H9 (cell line): Measurements from ENCODE around the gene C9orf43. TPM values are rescaled to one million over a fixed set of nuclear protein-coding genes. Genes with fewer than 3 reads are reported as not detected.
"Not testable (repeated sequence)": the region's sequence is repeated elsewhere in the genome, so short reads cannot be mapped to it uniquely, and the experiment has no call there.

Experiments used
- DNase-seq: peaks from one replicate; pipeline ENCODE4 v3.0.0-alpha.2; 2017
- H2AFZ ChIP-seq: one replicate; pipeline ENCODE4 v1.6.1; 2013; ENCODE audit warnings: mild to moderate bottlenecking, low read length, control low read depth, moderate library complexity
- H2AK5ac ChIP-seq: 2 replicates; pipeline ENCODE4 v1.6.1; 2013; ENCODE audit warnings: low read length, control low read depth, mixed read lengths; ENCODE audit not compliant: insufficient read length
- H2BK120ac ChIP-seq: one replicate; pipeline ENCODE4 v1.6.1; 2013; ENCODE audit warnings: low read depth, mild to moderate bottlenecking, low read length, control low read depth, inconsistent platforms; ENCODE audit not compliant: poor library complexity, severe bottlenecking
- H2BK12ac ChIP-seq: 2 replicates; pipeline ENCODE4 v1.6.1; 2013; ENCODE audit warnings: low read length, control low read depth, mixed read lengths, low read depth; ENCODE audit not compliant: insufficient read length
- H2BK15ac ChIP-seq: 2 replicates; pipeline ENCODE4 v1.6.1; 2013; ENCODE audit warnings: low read depth, low read length, control low read depth
- H2BK20ac ChIP-seq: one replicate; pipeline ENCODE4 v1.6.1; 2013; ENCODE audit warnings: low read depth, mild to moderate bottlenecking, low read length, control low read depth, inconsistent platforms; ENCODE audit not compliant: poor library complexity, severe bottlenecking
- H2BK5ac ChIP-seq: 2 replicates; pipeline ENCODE4 v1.6.1; 2013; ENCODE audit warnings: low read length, control low read depth, mixed read lengths; ENCODE audit not compliant: insufficient read length
- H3K14ac ChIP-seq: 2 replicates; pipeline ENCODE4 v1.6.1; 2013; ENCODE audit warnings: low read length, control low read depth; ENCODE audit not compliant: insufficient read depth
- H3K18ac ChIP-seq: 2 replicates; pipeline ENCODE4 v1.6.1; 2013; ENCODE audit warnings: low read depth, mild to moderate bottlenecking, mixed read lengths, low read length, control low read depth; ENCODE audit not compliant: insufficient read length
- H3K23ac ChIP-seq: 2 replicates; pipeline ENCODE4 v1.6.1; 2013; ENCODE audit warnings: low read length, control low read depth, mixed read lengths, low read depth; ENCODE audit not compliant: insufficient read length
- H3K23me2 ChIP-seq: 2 replicates; pipeline ENCODE4 v1.6.1; 2013; ENCODE audit warnings: low read depth, mild to moderate bottlenecking, mixed read lengths, low read length, control low read depth; ENCODE audit not compliant: insufficient read length, poor library complexity, severe bottlenecking
- H3K27ac ChIP-seq: 2 replicates; pipeline ENCODE4 v1.5.1; 2013; ENCODE audit warnings: low read length, control low read depth, mixed read lengths, low read depth; ENCODE audit not compliant: insufficient read length
- H3K27me3 ChIP-seq: 2 replicates; pipeline ENCODE4 v1.6.1; 2013; ENCODE audit warnings: low read length, control low read depth, inconsistent platforms; ENCODE audit not compliant: insufficient read depth
- H3K4ac ChIP-seq: 2 replicates; pipeline ENCODE4 v1.6.1; 2013; ENCODE audit warnings: low read depth, mild to moderate bottlenecking, control low read depth, inconsistent platforms, low read length, moderate library complexity
- H3K4me1 ChIP-seq: 2 replicates; pipeline ENCODE4 v1.6.1; 2013; ENCODE audit warnings: low read length, control low read depth, inconsistent platforms; ENCODE audit not compliant: insufficient read depth
- H3K4me2 ChIP-seq: 2 replicates; pipeline ENCODE4 v1.6.1; 2013; ENCODE audit warnings: low read length, control low read depth, mixed read lengths; ENCODE audit not compliant: insufficient read length, insufficient read depth
- H3K56ac ChIP-seq: 2 replicates; pipeline ENCODE4 v1.6.1; 2013; ENCODE audit warnings: low read depth, mild to moderate bottlenecking, mixed read lengths, low read length, control low read depth; ENCODE audit not compliant: insufficient read length
- H3K79me1 ChIP-seq: 2 replicates; pipeline ENCODE4 v1.6.1; 2013; ENCODE audit warnings: low read depth, mild to moderate bottlenecking, moderate library complexity, low read length, control low read depth, inconsistent platforms; ENCODE audit not compliant: insufficient read depth, poor library complexity, severe bottlenecking
- H3K79me2 ChIP-seq: 2 replicates; pipeline ENCODE4 v1.6.1; 2013; ENCODE audit warnings: low read length, control low read depth, inconsistent platforms; ENCODE audit not compliant: insufficient read depth
- H3K9ac ChIP-seq: 2 replicates; pipeline ENCODE4 v1.6.1; 2013; ENCODE audit warnings: low read length, control low read depth, mixed read lengths; ENCODE audit not compliant: insufficient read length; ENCODE audit errors: extremely low read depth
- H3K9me3 ChIP-seq: one replicate; pipeline ENCODE4 v1.6.1; 2013; ENCODE audit warnings: low read depth, low read length, inconsistent platforms; ENCODE audit not compliant: control insufficient read depth
- H3T11ph ChIP-seq: one replicate; pipeline ENCODE4 v1.6.1; 2013; ENCODE audit warnings: mild to moderate bottlenecking, low read length, control low read depth, inconsistent platforms
- H4K20me1 ChIP-seq: one replicate; pipeline ENCODE4 v1.6.1; 2013; ENCODE audit not compliant: control insufficient read depth, insufficient read length, insufficient read depth
- H4K5ac ChIP-seq: 2 replicates; pipeline ENCODE4 v1.6.1; 2013; ENCODE audit warnings: low read depth, mild to moderate bottlenecking, mixed read lengths, low read length, control low read depth; ENCODE audit not compliant: insufficient read length
- H4K8ac ChIP-seq: replicated peaks from 2 replicates; pipeline ENCODE4 v1.6.1; 2013; ENCODE audit warnings: low read length, control low read depth, mixed read lengths, low read depth; ENCODE audit not compliant: insufficient read length
- H4K91ac ChIP-seq: 2 replicates; pipeline ENCODE4 v1.6.1; 2013; ENCODE audit warnings: low read depth, mild to moderate bottlenecking, moderate library complexity, mixed read lengths, low read length, control low read depth; ENCODE audit not compliant: insufficient read length
- H3K27ac Mint-ChIP-seq, 3 experiments: 2 replicates in 2 of 3; 3 replicates in 1 of 3; pipeline ENCODE4 v1.8.0; 2020 to 2021; ENCODE audit warnings: mixed read lengths in 3 of 3, mild to moderate bottlenecking in 1 of 3, moderate library complexity in 1 of 3
- H3K27me3 Mint-ChIP-seq: 2 replicates; pipeline ENCODE4 v1.8.0; 2021; ENCODE audit warnings: low read depth, mild to moderate bottlenecking, moderate library complexity, mixed read lengths
- H3K36me3 Mint-ChIP-seq, 3 experiments: 2 replicates in 2 of 3; 3 replicates in 1 of 3; pipeline ENCODE4 v1.8.0; 2020 to 2021; ENCODE audit warnings: low read depth in 3 of 3, mixed read lengths in 3 of 3; ENCODE audit not compliant: insufficient read depth in 1 of 3
- H3K4me1 Mint-ChIP-seq, 2 experiments: 2 replicates each; pipeline ENCODE4 v1.8.0; 2020; ENCODE audit warnings: mixed read lengths in 2 of 2
- H3K4me3 Mint-ChIP-seq, 2 experiments: 2 replicates in 1 of 2; 3 replicates in 1 of 2; pipeline ENCODE4 v1.8.0; 2020 to 2021; ENCODE audit warnings: mild to moderate bottlenecking in 2 of 2, mixed read lengths in 2 of 2, moderate library complexity in 1 of 2
- H3K9me3 Mint-ChIP-seq, 2 experiments: 2 replicates in 1 of 2; 3 replicates in 1 of 2; pipeline ENCODE4 v1.8.0; 2020; ENCODE audit warnings: mild to moderate bottlenecking in 2 of 2, mixed read lengths in 2 of 2, moderate library complexity in 1 of 2
- CTCF ChIP-seq: fragments of 200-600 bp; sonication (generic); conservative IDR thresholded peaks from 3 replicates; pipeline ENCODE4 v1.8.0; 2021; ENCODE audit warnings: antibody characterized with exemption, mild to moderate bottlenecking
- WGBS: extraction: QIAGEN DNeasy Blood & Tissue Kit; methylation state at CpG from one replicate; pipeline ENCODE4 v1.1.7; 2013; ENCODE audit warnings: missing lambda C conversion rate, low lambda C conversion rate, mixed read lengths; ENCODE audit not compliant: insufficient read length; ENCODE audit errors: extremely low coverage; 5-methylcytosine and 5-hydroxymethylcytosine counted together
- total RNA-seq: library from RNA; stranded (reverse); gene quantifications from 2 replicates; pipeline ENCODE4 v1.2.1, GENCODE V29; 2021

Gene C9orf43
- total RNA-seq, 1 experiment from 2014 or later = 0.57 TPM

GRCh38 chr9:113376634-113377567, 33.6 kb upstream of the C9orf43 start, which contains the start of gene HDHD3:
HDHD3 (minus strand) TSS chr9:113376986; CDS start chr9:113374354, 2,632 bp downstream.
- Histone ChIP-seq H2AK5ac (no peak within 1 kb of the TSS), H3K56ac (no peak within 1 kb of the TSS), H2BK12ac (no peak within 1 kb of the TSS), H3K27me3 (no peaks in the 10 kb centered on the region), H3K23me2 (peaks cover 6% of the 10 kb centered on the region), H3K18ac (peak within 1 kb of the TSS; percentile 57), H3K9ac (peak within 1 kb of the TSS; percentile 66), H3T11ph (no peak within 1 kb of the TSS), H3K14ac (peak within 1 kb of the TSS; percentile 94), H3K79me1 (no peaks in the 10 kb centered on the region), H4K20me1 (no peaks in the 10 kb centered on the region), H3K4me1 (no peaks in the 10 kb centered on the region; the same call in 1 of the 2 replicates), H2AFZ (no peak within 1 kb of the TSS), H3K23ac (no peak within 1 kb of the TSS), H3K79me2 (no peaks in the 10 kb centered on the region), H4K8ac (no peak within 1 kb of the TSS), H3K9me3 (no peaks in the 10 kb centered on the region), H2BK5ac (no peak within 1 kb of the TSS), H3K4me2 (peak within 1 kb of the TSS; percentile 83), H4K91ac (no peak within 1 kb of the TSS), H3K27ac (no peak within 1 kb of the TSS), H2BK120ac (no peak within 1 kb of the TSS), H2BK20ac (no peak within 1 kb of the TSS), H3K4ac (no peak within 1 kb of the TSS), H2BK15ac (no peak within 1 kb of the TSS), H4K5ac (no peak within 1 kb of the TSS)
- TF ChIP-seq CTCF = no peak
- DNase-seq = peak; percentile 86
- Mint-ChIP-seq H3K9me3 (no peaks in the 10 kb centered on the region), H3K27ac (peak within 1 kb of the TSS in 2 of 3 experiments; percentile 70 to 95; a peak in 3 of 7 replicates), H3K27me3 (no peaks in the 10 kb centered on the region), H3K4me1 (peaks cover 7 to 21% of the 10 kb centered on the region in 2 experiments), H3K4me3 (peak within 1 kb of the TSS; percentile 88 to 96), H3K36me3 (peaks cover 0 to 20% (median 18%) of the 10 kb centered on the region in 3 experiments; a peak in 6 of 7 replicates)
- no CpG with 5 or more reads among the region's 74 CpGs for WGBS

GRCh38 chr9:113379094-113379828, 31.3 kb upstream of the C9orf43 start:
- not testable (repeated sequence) for H3K79me1 ChIP-seq, H3K4me3 Mint-ChIP-seq, H3K79me2 ChIP-seq, H3K23me2 ChIP-seq, H2BK20ac ChIP-seq, H4K20me1 ChIP-seq, H3K23ac ChIP-seq, H4K91ac ChIP-seq, H3K9me3 Mint-ChIP-seq, H3K4ac ChIP-seq, H3K27me3 ChIP-seq, H3K27me3 Mint-ChIP-seq, H3T11ph ChIP-seq, H4K8ac ChIP-seq, H3K9ac ChIP-seq, H3K9me3 ChIP-seq, H3K56ac ChIP-seq, DNase-seq, H3K18ac ChIP-seq, H2AFZ ChIP-seq, H3K4me1 ChIP-seq, H2AK5ac ChIP-seq, H3K27ac ChIP-seq, H2BK120ac ChIP-seq, H4K5ac ChIP-seq, H3K4me2 ChIP-seq, H2BK15ac ChIP-seq, H3K14ac ChIP-seq, H2BK12ac ChIP-seq, H2BK5ac ChIP-seq, H3K27ac Mint-ChIP-seq
- H3K36me3 Mint-ChIP-seq = peaks cover 0 to 13% (median 10%) of the 10 kb centered on the region in 3 experiments; a peak in 4 of 7 replicates
- peaks cover 3 to 18% of the 10 kb centered on the region in 2 experiments for H3K4me1 Mint-ChIP-seq
- no CpG with 5 or more reads among the region's 24 CpGs for WGBS
